ENCODE results near the gene CCDC70. TPM values are rescaled to one million over a fixed set of nuclear protein-coding genes. Genes with fewer than 3 reads are reported as not detected.
"Not testable (repeated sequence)": the region's sequence is repeated elsewhere in the genome, so short reads cannot be mapped to it uniquely, and the experiment has no call there.

The CCDC70 gene
- not detected for polyA plus RNA-seq (2013, experiment 1 of 2; ENCODE audit: insufficient read length)
- not detected for polyA plus RNA-seq (2013, experiment 2 of 2; ENCODE audit: insufficient read length)

DNA sequence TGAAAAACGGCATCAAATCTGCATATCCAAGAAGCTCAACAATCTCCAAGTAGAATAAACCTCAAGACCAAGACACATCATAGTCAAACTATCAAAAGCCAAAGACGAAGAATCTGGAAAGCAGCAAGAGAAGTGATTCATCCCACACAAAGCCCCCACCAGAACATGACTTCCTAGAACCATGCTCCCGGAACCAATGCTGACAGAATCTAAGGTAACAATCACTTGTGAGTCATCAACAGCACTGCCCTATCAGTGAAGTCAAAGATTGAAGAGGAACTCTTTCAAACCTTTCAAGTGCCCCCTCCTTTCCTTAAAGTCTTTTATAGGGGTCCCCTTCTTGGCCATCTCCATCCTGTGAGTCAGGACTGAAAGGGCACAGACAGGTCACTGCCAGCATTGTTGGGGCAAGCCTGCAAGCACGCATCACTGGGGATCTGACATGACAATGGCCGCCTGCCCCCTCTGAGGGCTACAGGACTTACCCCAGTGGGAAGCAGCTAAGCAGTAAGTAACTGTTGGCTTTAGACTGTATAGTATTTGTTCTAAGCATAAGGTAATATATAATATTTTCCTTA, at the start of gene CCDC70:
CCDC70 (plus strand) TSS at position 247 of the 578 bp plus-strand sequence. CDS start 3,443 bp downstream, outside the sequence.
- DNase-seq = peak; percentile 43

- no peak for DNase-seq
These were observed 47.7 kb upstream of the CCDC70 start for GRCh38 chr13:51814071-51814470.

GRCh38 chr13:51814825-51815650, 46.7 kb upstream of the CCDC70 start:
- DNase-seq = peak; percentile 47

- DNase-seq = no peak
These were observed 45.9 kb upstream of the CCDC70 start for GRCh38 chr13:51815848-51816247.

DNA sequence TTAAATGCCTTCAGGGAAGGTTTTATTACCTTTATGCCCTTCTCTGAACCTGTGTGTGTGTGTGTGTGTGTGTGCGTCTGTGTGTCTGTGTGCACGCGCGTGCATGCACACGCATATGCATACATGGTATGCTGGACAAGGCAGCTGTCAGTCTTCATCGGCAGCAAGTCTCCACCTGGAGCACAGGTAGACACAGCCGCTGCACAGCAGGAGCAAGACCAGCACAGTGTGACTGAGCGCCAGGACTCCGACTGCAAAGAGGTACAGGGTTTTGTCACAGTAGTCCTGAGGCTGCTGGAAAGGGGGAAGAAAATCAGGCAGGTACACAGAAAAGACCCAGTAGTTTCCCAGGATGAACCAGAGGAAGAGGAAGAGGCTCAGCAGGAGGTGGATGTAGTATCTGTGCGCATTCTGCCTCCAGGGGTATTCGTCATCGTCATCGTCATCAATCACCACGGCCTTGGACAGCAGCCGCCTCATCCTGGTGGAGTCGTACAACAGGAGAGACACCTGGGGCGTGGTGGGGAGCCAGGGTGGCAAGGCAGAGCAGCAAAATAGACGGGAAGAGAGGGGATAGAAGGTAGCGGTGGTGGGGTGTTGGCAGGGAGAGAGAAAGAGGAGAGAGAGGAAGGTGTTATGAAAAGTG, 45.0 kb upstream of the CCDC70 start:
- no peak for DNase-seq

DNA sequence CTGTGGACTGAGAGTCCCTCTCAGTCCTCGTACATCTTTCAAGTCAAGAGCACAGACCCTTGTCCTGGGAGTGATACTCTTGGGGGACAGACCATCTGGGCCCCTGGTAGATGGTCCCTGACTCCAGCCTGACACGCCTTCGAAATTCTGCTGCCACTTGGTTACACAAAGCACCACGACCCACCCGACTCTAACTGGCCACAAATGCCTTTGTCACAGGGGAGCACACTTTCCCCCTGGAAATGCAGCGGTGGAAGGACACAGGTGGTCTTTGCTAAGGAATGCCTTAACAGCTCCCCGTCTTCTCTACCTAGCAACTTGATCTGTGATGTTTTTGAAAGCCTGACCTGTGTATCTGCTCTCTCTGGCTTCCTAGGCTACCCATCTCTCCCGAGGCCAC, 44.1 kb upstream of the CCDC70 start:
- no peak for DNase-seq

GRCh38 chr13:51818276-51818675, 43.5 kb upstream of the CCDC70 start:
- no peak for DNase-seq

DNA sequence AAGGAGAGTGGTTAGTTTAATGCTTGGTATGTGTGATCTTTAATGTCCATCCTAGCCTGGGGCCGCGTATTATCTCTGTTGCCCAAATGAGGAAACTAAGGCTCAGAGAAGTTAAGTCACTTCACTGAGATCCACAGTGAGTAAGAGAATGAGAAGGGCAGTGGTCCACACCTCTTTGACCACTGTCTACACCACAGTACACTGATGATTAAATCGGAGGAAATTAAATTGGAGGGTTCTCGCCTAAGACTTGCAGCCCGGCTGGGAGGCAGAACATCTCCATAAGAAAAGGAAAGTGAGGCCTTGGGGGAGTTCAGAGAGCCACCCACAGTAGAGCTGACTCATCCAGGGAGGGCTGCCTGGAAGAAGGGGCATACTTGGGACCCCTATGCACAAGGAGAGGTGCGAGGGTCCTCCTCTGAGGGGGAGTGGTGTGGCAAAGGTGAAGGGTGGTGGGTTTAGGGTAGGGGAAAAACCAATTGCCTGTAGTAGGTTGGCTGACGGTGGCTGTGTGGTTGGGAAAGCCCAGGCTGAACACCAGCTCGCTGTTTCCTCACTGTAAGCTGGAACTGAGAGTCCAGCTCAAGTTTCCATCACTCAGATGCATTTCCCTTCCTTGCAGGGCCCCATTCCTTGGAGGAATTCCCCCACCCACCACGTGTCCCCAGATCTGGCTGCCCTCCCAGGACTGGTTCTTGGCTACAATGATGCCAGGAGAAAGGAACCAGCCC, 42.8 kb upstream of the CCDC70 start:
- peak; percentile 4 for DNase-seq

- DNase-seq = no peak
These were observed 42.2 kb upstream of the CCDC70 start for GRCh38 chr13:51819544-51819943.

- DNase-seq = no peak
These were observed 41.7 kb upstream of the CCDC70 start for GRCh38 chr13:51820016-51820597.

- no peak for DNase-seq
These were observed 40.2 kb upstream of the CCDC70 start for GRCh38 chr13:51821606-51822005.

DNA sequence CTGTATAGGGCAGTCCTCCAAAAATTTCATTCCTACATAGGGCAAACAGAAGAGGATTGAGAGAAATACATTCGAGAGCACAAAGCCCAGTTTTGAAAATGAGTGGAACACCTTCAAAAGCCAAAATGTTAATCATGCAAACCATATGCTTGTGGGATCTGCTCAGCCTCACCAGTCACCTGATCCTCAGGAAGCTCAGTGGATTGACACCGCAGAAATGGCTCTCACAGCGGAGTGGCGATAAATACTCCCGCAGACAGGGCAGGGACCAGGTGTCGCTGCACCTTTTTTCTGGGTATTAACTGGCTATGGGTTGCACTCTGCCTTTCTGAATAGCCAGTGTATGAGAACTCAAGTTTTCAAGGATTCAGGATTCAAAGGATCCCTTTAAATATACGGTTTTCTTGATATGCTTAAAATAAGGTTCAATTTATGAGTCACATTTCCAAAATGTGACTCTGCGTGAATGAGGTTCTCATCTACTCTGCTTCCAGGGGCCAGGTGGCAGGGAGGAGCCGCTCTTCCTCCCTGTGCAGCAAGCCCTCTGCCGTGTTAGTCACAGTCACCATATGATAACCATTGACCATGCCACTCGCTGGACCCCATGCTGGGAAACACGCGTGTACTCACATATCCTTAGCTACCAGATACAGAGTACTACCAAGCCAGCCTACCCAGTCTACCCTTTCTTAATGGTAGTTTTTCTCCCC, 39.5 kb upstream of the CCDC70 start:
- DNase-seq = no peak

DNA sequence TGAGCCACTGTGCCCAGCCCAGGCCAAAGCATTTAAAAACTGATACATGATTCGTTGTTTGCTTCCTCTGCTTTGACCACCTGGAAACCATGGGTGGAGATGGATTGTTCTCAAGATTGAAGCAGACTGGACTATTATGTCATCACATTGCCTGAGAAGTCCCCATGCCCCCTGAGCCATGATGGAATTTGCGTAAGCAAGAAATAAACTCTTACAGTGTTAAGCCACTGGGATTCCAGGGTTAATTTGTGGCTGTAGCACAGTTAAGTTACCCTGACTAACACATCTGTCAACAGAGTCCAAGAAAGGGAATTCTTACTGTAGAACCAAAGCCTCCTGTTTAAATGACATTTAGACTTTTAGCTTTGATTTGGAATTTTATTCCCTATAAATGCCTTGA, 38.4 kb upstream of the CCDC70 start:
- no peak for DNase-seq

DNA sequence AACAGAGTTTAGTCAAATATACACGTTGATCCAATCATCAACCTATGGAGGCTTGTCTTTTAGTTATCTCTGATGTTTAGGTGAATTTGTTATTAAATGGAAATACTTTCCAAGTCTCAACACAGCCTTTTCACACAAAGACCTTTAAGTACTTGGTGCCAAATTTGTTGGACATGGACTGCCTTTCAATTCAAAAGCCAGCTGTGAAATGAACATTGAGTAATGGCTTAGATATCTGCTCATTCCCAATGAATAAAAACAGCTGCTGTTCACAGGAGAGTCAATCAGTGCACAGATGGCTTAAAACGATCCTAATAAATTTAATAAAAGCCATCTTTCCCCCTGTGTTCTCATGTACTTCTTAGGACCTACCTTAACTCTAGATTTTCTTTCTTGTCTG, 37.9 kb upstream of the CCDC70 start:
- no peak for DNase-seq

GRCh38 chr13:51824712-51825111, 37.1 kb upstream of the CCDC70 start:
- not testable (repeated sequence) for DNase-seq

DNA sequence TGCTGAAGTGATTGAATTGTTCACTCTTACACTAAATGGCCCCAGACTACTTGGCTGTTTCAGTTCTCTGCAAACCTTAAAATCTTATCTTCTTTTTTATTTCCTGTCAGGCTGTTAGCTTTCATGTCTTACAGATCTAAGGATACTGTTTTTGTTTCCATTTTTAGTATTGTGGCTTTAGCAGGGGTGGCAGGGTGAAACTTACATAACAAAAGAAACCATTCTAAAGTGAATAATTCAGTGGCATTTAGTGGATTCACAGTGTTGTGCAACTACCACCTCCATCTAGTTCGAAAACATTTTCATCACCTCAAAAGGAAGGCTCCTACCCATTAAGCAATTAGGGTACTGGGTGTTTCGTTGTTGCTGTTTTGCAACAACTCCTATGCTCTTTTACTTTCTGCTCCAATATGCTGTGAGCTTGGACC, 36.6 kb upstream of the CCDC70 start:
- DNase-seq = no peak

GRCh38 chr13:51825681-51826254, 36.0 kb upstream of the CCDC70 start:
- DNase-seq = no peak

DNA sequence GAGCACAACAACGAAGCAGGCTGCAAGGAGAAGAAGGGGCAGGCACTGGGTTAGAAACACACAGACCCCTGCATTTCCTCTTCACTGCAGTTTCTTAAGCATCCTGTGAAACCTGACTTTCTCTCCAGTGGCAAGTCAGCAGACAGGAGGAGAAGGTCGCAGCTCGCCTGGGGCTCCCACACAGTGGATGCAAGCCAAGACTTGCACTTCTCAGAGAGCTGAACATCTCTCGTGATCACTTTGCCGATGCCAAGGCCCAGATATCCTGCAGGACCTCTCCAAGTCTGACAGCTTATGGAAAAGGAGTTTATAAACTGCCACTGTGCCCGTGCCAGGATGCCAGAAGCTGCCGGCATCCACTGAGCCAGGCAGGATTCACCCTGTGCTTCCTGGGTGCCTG, 35.2 kb upstream of the CCDC70 start:
- no peak for DNase-seq

GRCh38 chr13:51827254-51827653, 34.5 kb upstream of the CCDC70 start:
- no peak for DNase-seq

DNA sequence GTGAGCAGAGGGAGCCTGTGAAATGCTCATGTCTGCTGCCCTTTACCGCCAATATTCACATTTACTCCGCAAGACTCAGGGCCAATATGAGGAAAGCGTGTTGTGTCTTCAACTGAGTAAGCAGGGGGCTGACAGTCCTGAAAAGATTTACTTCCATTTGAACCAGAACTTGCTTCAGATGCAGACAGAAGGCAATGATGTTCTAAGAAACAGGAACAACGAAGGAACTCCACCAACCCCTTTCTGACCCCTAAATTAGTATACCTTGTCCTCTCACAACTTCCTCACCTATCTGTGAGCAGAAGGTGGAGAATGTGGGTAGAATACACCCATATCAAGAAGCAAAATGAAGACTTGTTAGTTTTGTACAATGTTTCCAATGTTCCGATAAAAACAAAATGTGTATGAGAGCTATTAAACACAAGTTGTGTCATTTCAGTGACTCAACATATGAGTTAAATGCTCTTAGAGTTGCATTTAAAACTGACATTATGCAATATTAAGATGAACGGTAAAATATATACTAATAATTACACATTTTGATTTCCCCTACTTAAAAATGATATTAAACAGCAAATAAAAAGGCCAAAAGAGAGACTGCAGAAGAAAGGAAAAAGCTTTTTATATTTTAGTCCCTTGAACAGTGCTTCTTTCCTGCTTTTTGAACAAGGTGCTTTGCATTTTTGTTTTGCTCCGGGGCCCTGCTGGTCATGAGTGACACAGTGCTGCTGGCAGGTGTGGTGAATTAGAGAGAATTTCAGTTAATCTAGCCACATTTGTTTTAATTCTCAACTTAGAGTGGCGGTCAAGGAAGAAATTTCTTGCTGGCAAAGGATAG, 32.8 kb upstream of the CCDC70 start:
- no peak for DNase-seq

GRCh38 chr13:51829568-51829899, 32.2 kb upstream of the CCDC70 start:
- DNase-seq = no peak
